Activated T-cell treated with anti-CD3 and anti-CD28 coated beads for 24 hours (primary cell): ENCODE measurements around the gene MBP.

Experiments used
- DNase-seq: peaks from one replicate; pipeline ENCODE4 v3.0.0-alpha.2; 2020; ENCODE audit warnings: low read depth

The MBP gene

DNA sequence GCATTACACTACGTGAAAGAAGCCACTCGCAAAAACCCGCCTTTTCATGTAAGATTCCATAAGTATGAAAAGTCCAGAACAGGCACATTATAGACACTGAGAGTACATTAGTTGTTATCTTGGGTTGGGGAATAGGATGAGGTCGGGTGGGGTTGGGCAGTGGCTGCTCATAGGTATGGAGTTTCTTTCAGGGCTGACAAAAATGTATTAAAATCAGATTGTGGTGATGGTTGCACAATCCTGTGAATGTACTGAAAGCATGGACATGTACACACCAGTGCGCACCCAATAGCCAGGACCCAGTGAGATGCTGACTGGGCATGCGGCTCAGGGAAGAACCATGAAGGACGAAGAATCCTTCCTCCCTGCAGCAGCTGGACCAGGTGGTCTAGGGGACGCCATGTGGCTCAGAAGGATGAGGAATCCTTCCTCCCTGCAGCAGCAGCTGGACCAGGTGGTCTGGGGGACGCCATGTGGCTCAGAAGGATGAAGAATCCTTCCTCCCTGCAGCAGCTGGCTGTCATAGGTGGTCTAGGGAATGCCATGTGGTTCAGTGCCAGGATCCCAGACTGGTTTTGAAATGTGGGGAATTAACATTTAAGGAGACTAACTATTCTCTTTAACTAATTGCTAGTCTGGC is 50.1 kb downstream of the MBP start:
- no peak for DNase-seq

GRCh38 chr18:77081390-77081778 is 51.2 kb downstream of the MBP start:
- no peak for DNase-seq

GRCh38 chr18:77079954-77080682 is 52.5 kb downstream of the MBP start:
- no peak for DNase-seq

GRCh38 chr18:77079088-77079487 is 53.5 kb downstream of the MBP start:
- DNase-seq = no peak

- no peak for DNase-seq
Observed at GRCh38 chr18:77078690-77079070, 53.9 kb downstream of the MBP start.

GRCh38 chr18:77077941-77078689 is 54.5 kb downstream of the MBP start:
- DNase-seq = no peak

DNA sequence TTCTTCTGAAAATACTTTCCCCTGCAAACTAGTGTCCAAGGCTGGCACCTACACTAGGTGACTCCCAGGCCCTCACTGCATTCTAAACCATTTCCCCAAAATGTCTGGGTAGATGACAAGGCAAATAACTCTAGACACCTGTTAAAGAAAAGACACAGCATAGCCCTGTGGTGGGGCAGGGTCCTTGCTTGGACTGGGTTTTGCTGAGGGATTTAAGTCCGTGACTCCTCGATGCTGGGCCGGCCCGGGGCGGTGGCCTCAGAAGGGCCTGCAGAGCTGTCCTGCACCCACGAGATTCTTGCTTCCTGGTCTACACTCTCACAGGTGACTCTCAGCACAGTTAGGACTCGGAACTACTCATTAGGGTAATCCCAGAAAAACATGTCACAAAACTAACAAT is 55.2 kb downstream of the MBP start:
- no peak for DNase-seq

DNA sequence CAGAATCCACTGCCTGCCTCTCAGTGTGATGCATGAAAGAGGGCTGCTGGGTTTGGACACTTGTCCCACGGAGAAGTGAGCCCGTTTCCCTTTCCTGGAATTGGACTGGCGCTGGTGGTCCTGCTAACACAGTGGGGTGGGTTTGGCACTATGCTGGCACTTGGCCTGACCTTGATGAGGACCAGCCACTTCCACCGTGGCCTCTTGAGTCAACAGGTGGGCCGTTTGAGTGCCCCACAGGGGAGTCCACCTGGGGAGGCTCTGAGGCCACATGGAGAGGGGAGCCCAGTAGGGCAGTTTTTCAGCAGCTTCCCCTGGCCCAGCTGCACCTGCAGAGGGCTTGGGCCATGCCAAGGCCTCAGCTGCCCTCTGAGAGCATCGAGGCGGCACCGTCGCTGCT is 56.5 kb downstream of the MBP start:
- no peak for DNase-seq

GRCh38 chr18:77074431-77074830 is 58.2 kb downstream of the MBP start:
- DNase-seq = no peak

GRCh38 chr18:77073336-77074093 is 59.1 kb downstream of the MBP start:
- DNase-seq = no peak

GRCh38 chr18:77072566-77072965 is 60.0 kb downstream of the MBP start:
- DNase-seq = no peak

- DNase-seq = no peak
Observed at GRCh38 chr18:77071711-77072292, 60.8 kb downstream of the MBP start.

GRCh38 chr18:77071061-77071460 is 61.5 kb downstream of the MBP start:
- no peak for DNase-seq

DNA sequence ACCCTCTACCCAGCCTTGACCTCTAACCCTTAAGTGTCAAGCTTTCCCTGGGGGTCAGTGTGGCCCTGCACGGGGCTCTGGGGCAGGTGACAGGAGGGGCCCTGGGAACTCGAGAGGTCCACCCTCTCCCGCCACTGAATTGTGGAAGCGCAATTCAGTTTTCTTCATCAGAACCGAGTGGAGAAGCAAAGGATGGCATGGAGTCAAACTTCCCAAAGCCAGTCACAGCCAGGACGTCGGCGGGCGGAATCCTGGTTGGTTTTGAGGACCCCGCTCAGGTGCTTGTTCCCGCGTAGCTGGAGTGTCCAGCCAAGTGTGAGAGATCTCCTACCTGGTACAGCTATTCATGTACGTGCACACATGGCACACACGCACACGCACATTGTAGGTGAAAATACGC is 62.0 kb downstream of the MBP start:
- DNase-seq = no peak

DNA sequence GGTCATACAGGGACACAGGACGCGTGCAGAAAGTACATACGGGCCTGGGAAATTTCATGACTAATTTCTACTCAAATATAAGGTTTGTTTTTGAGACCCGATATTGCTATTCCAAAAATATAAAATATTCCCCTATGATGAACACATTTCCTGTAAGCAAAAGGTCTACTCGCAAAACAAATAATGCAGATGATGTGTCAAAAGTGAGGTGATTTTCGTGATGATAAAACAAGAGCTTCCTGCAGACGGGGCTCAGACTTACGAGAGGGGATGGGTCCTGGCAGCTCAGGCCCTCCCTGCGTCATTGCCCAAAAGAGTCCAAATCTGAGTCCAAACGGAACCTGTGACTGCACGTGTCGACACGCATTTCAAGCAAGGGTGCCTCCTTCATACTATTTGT is 62.7 kb downstream of the MBP start:
- DNase-seq = no peak

- DNase-seq = no peak
Observed at GRCh38 chr18:77069482-77069881, 63.1 kb downstream of the MBP start.

GRCh38 chr18:77068321-77069312 is 64.0 kb downstream of the MBP start:
- no peak for DNase-seq

DNA sequence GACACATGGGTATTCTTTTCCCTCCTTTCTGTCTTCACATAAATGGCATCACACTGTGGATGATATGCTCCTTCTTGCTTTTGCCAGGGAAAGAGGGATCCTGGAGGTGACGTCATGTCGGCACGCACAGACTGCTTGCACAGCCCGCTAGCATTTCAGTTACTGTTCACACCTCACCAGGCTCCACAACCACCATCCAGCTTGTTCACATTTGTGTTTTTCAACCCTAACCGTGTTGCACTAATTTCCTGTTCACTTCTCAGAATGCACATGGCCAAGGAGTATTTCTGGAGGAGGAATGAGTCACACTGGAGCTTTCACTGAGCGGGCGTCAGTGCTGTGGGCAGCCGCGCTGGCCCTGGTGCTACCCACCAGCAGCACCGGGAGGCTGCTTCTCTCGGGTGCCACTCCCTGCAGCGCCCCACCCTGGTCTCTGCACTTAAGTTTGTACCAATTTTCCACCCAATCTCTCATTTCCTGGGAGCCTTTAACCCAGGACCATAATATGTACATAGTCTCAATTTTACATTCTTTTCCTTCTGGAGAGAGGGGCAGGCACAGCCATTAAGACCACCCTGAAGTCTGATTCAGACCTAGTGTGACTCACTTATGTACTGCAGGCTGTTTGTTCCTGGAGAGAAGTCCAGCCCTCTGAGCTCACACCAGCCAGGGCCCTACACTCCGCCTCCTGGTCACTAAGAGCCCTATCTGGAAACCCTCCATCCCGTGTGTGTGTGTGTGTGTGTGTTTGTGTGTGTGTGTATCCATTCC is 65.1 kb downstream of the MBP start:
- DNase-seq = peak; percentile 62

DNA sequence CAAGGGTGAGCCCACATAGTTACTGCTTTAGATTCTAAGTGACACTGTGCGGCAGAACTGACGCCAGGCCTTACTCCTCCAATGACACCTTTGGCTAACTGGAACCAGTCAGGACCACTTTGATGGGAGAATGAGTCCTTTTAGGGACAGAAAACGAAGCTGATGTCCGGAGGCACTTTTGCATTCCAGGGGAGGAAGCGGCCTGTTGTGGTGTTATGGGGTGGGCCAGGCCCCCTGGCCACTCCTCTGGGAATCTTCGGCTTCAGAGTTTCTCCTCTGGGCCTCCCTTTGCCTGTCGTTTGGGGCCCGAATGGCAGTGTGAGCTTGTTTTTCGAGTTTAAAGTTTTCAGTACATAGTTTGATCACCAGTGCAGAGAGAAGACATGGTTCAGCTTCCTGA is 65.9 kb downstream of the MBP start:
- no peak for DNase-seq

- no peak for DNase-seq
Observed at GRCh38 chr18:77066101-77066500, 66.5 kb downstream of the MBP start.
